Omental fat pad (tissue), 4 donors: Measurements from ENCODE around the gene COQ4. TPM values are rescaled to one million over a fixed set of nuclear protein-coding genes. Genes with fewer than 3 reads are reported as not detected.

Source experiments
- ATAC-seq: fragments of 150-250 bp; one replicate; pipeline ENCODE4 v1.9.1; 2016; ENCODE audit warnings: mild to moderate bottlenecking, moderate library complexity; ENCODE audit not compliant: low FRiP score
- DNase-seq: peaks from one replicate; pipeline ENCODE4 v3.0.0-alpha.2; 2019; ENCODE audit warnings: low spot score
- CTCF ChIP-seq, 3 donors: fragments of 450-650 bp; IDR thresholded peaks; one replicate each; pipeline ENCODE4 v1.5.1; 2016 to 2017; ENCODE audit warnings: antibody characterized with exemption in 3 of 3, mild to moderate bottlenecking in 3 of 3, moderate library complexity in 2 of 3
- total RNA-seq, 4 donors: library from RNA; depleted of rRNA; stranded (reverse); fragments of >200 nt; gene quantifications; one replicate each; pipeline ENCODE4 v1.1.0, GENCODE V29; 2016

COQ4 gene
- total RNA-seq, 4 donors from 2014 or later: 30.6 to 34.7 (median 32.8) TPM

- ATAC-seq (no peak), DNase-seq (no peak)
- no peak for TF ChIP-seq CTCF (IDR thresholded peaks at IDR 0.05)
Measured at GRCh38 chr9:128280084-128280622, 42.5 kb upstream of the COQ4 start.

- ATAC-seq: no peak
- no peak for TF ChIP-seq CTCF (IDR thresholded peaks at IDR 0.05)
- no peak for DNase-seq
Measured at GRCh38 chr9:128282500-128282899, 40.1 kb upstream of the COQ4 start.

- DNase-seq: no peak
- no peak for ATAC-seq
- TF ChIP-seq CTCF (IDR thresholded peaks at IDR 0.05): no peak
Measured at GRCh38 chr9:128285033-128285784, 37.4 kb upstream of the COQ4 start.

GRCh38 chr9:128286440-128286839, 36.2 kb upstream of the COQ4 start:
- DNase-seq (no peak), ATAC-seq (no peak)
- TF ChIP-seq CTCF (IDR thresholded peaks at IDR 0.05): no peak

GRCh38 chr9:128288273-128289004, 34.2 kb upstream of the COQ4 start:
- peak; percentile 34 for ATAC-seq
- no peak for DNase-seq
- TF ChIP-seq CTCF (IDR thresholded peaks at IDR 0.05): no peak

- no peak for ATAC-seq
- no peak for TF ChIP-seq CTCF (IDR thresholded peaks at IDR 0.05)
- no peak for DNase-seq
Measured at GRCh38 chr9:128292009-128292408, 30.6 kb upstream of the COQ4 start.
